Measurements from ENCODE around the gene MAP3K9. TPM values are rescaled to one million over a fixed set of nuclear protein-coding genes. Genes with fewer than 3 reads are reported as not detected.

The MAP3K9 gene
- total and polyA plus RNA-seq, 2 donors (not counting 3 experiments of a cell fraction or from before 2014, with no cell fraction given): 0.06 to 0.11 TPM

DNA sequence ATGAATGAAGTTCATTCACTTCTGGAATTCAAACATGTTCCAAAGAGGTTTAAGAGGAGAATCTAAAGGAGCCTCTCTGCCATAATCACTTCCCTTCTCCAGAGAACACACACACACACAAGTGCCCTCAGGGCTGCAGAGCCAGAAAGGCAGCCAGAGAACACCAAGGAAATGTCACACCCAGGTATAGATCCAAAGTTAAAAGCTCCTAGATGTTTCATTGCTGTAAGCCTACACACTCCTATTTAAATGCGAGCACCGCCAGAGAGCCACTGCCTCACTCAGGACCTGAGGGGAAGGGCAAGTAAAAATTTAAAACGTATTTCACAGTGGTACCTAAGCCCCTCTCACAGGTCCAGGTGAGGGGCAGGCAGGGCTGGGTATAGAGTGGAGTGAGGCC is 85.2 kb downstream of the MAP3K9 start:
- no peaks in the 10 kb centered on the region for H3K79me2 ChIP-seq (ENCODE audit: control insufficient read depth, insufficient read depth, low read length)
- no peak for DNase-seq (ENCODE audit: low read depth, low spot score)
- no peaks in the 10 kb centered on the region for H3K27me3 ChIP-seq (ENCODE audit: control insufficient read depth in 2 of 2, insufficient read depth in 2 of 2, low read length in 2 of 2)
- no peak overlapping the region for H2AFZ ChIP-seq (ENCODE audit: low read depth, low read length)
- H4K20me1 ChIP-seq (replicated peaks; ENCODE audit: control insufficient read depth, extremely low read depth, insufficient read depth, low read length): no peaks in the 10 kb centered on the region
- ChIA-PET POLR2A (no interaction called here), CTCF (no interaction called here)
- no peak overlapping the region for H3K9ac ChIP-seq (replicated peaks; ENCODE audit: extremely low read depth, insufficient read depth, low read length)
- H3K27ac ChIP-seq (ENCODE audit: insufficient read depth, low read depth, low read length): no peak overlapping the region
- no peak overlapping the region for H3K4me3 ChIP-seq (replicated peaks in 1 of 3; ENCODE audit: insufficient read depth in 1 of 3, low read depth in 1 of 3, low read length in 3 of 3)
- FAIRE-seq: no peak
- dilution Hi-C loops (cut with MboI; ENCODE audit: extremely low pct_ligation_motif_present, low sequenced_read_pairs): no loop called here
- H3K9me3 ChIP-seq (replicated peaks; ENCODE audit: control insufficient read depth, insufficient read depth, low read length): no peaks in the 10 kb centered on the region
- TF ChIP-seq CTCF (IDR thresholded peaks at IDR 0.05; ENCODE audit: extremely low read depth in 1 of 2, insufficient read depth in 1 of 2, low read depth in 1 of 2, low read length in 2 of 2): no peak
- TF ChIP-seq, protein P1, sequence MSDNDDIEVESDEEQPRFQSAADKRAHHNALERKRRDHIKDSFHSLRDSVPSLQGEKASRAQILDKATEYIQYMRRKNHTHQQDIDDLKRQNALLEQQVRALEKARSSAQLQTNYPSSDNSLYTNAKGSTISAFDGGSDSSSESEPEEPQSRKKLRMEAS (IDR thresholded peaks at IDR 0.05; ENCODE audit: insufficient read depth, insufficient read length): no peak
- TF ChIP-seq MYC (IDR thresholded peaks at IDR 0.05; ENCODE audit: low read depth, low read length): no peak
- no peak for TF ChIP-seq GATA2 (IDR thresholded peaks at IDR 0.05; ENCODE audit: insufficient read depth, insufficient read length, low read depth, low read length)
- no peak for TF ChIP-seq EZH2 (IDR thresholded peaks at IDR 0.05; ENCODE audit: borderline replicate concordance, low read depth, low read length, severe bottlenecking)
- no peak for TF ChIP-seq JUN (IDR thresholded peaks at IDR 0.05; ENCODE audit: borderline replicate concordance, insufficient read depth, insufficient read length, low read depth)
- TF ChIP-seq FOS (IDR thresholded peaks at IDR 0.05; ENCODE audit: borderline replicate concordance, insufficient read depth, low read length): no peak
- no peak overlapping the region for H3K4me2 ChIP-seq (ENCODE audit: insufficient read depth, low read length)
- no peaks in the 10 kb centered on the region for H3K36me3 ChIP-seq (ENCODE audit: control insufficient read depth in 2 of 2, extremely low read depth in 1 of 2, insufficient read depth in 2 of 2, low read length in 2 of 2)
- BruUV-seq (replicated peaks): no TSS peak
- H3K9me1 ChIP-seq (replicated peaks; ENCODE audit: control insufficient read depth, extremely low read depth, insufficient read depth, low read length): no peaks in the 10 kb centered on the region
- intact Hi-C loops (cut with micrococcal nuclease): no loop called here
- no peaks in the 10 kb centered on the region for H3K4me1 ChIP-seq (ENCODE audit: control insufficient read depth, extremely low read depth, insufficient read depth, low read length)
